Neural cell (in vitro differentiated cells): Measurements from ENCODE around the gene NOTUM. TPM values are rescaled to one million over a fixed set of nuclear protein-coding genes. Genes with fewer than 3 reads are reported as not detected.

Source experiments
- H2AFZ ChIP-seq: fragments of 200-600, 300-800 bp; sonication (generic), shearing (Covaris generic); 2 replicates; pipeline ENCODE4 v1.6.0; 2014; ENCODE audit warnings: low read depth, mild to moderate bottlenecking, antibody characterized with exemption, low read length, moderate library complexity
- H3F3A ChIP-seq: fragments of 200-600 bp; shearing (Covaris generic); 2 replicates; pipeline ENCODE4 v1.6.1; 2016; ENCODE audit warnings: mild to moderate bottlenecking, moderate library complexity, mixed read lengths, antibody characterized with exemption, low read length; ENCODE audit not compliant: insufficient read depth, poor library complexity, severe bottlenecking
- H3K27ac ChIP-seq: fragments of 200-600, 300-800 bp; sonication (generic), shearing (Covaris generic); 2 replicates; pipeline ENCODE4 v1.5.1; 2014; ENCODE audit warnings: mild to moderate bottlenecking, low read length, moderate library complexity
- H3K27me3 ChIP-seq: fragments of 300-800, 200-600 bp; sonication (generic), shearing (Covaris generic); 2 replicates; pipeline ENCODE4 v1.6.0; 2014; ENCODE audit warnings: mild to moderate bottlenecking, low read depth, low read length, moderate library complexity; ENCODE audit not compliant: insufficient read depth
- H3K36me3 ChIP-seq: fragments of 300-800, 200-600 bp; sonication (generic), shearing (Covaris generic); 2 replicates; pipeline ENCODE4 v1.5.1; 2014; ENCODE audit warnings: mild to moderate bottlenecking, antibody characterized with exemption, low read length, moderate library complexity; ENCODE audit not compliant: insufficient read depth
- H3K4me2 ChIP-seq: fragments of 300-800, 200-600 bp; sonication (generic), shearing (Covaris generic); 2 replicates; pipeline ENCODE4 v1.6.0; 2014; ENCODE audit warnings: mild to moderate bottlenecking, low read length
- H3K4me3 ChIP-seq: fragments of 300-800, 200-600 bp; sonication (generic), shearing (Covaris generic); 2 replicates; pipeline ENCODE4 v1.5.1; 2014; ENCODE audit warnings: mild to moderate bottlenecking, low read length, moderate library complexity
- H3K79me2 ChIP-seq: fragments of 200-600 bp; shearing (Covaris generic); replicated peaks from 2 replicates; pipeline ENCODE4 v1.6.0; 2014; ENCODE audit warnings: mild to moderate bottlenecking, low read length, moderate library complexity; ENCODE audit not compliant: insufficient read depth
- H3K9ac ChIP-seq: fragments of 300-800, 200-600 bp; sonication (generic), shearing (Covaris generic); 2 replicates; pipeline ENCODE4 v1.6.1; 2016; ENCODE audit warnings: mild to moderate bottlenecking, low read length, mixed read lengths
- H3K9me2 ChIP-seq: fragments of 200-600 bp; shearing (Covaris generic); 2 replicates; pipeline ENCODE4 v1.6.1; 2016; ENCODE audit warnings: mild to moderate bottlenecking, low read length, mixed read lengths; ENCODE audit not compliant: insufficient read depth
- H3K9me3 ChIP-seq: fragments of 200-600, 300-800 bp; sonication (generic), shearing (Covaris generic); 2 replicates; pipeline ENCODE4 v1.6.1; 2016; ENCODE audit warnings: mild to moderate bottlenecking, mixed run types, low read length, moderate library complexity, mixed read lengths
- H4K20me1 ChIP-seq: fragments of 200-600 bp; shearing (Covaris generic); 2 replicates; pipeline ENCODE4 v1.6.1; 2016; ENCODE audit warnings: mild to moderate bottlenecking, mixed run types; ENCODE audit not compliant: insufficient read depth
- CTCF ChIP-seq: fragments of 450-650 bp; IDR thresholded peaks from 2 replicates; pipeline ENCODE4 v1.5.1; 2014; ENCODE audit warnings: antibody characterized with exemption, mild to moderate bottlenecking, moderate library complexity; ENCODE audit not compliant: poor library complexity, severe bottlenecking
- EP300 ChIP-seq: fragments of 450-650 bp; conservative IDR thresholded peaks from 2 replicates; pipeline ENCODE4 v1.6.1; 2014; ENCODE audit warnings: antibody characterized with exemption, mild to moderate bottlenecking, moderate library complexity; ENCODE audit not compliant: poor library complexity, severe bottlenecking
- EZH2 ChIP-seq: fragments of 200-600, 300-800 bp; shearing (Covaris generic), sonication (generic); IDR thresholded peaks from 2 replicates; pipeline ENCODE4 v1.6.1; 2014; ENCODE audit warnings: antibody characterized with exemption, low read length, borderline replicate concordance, mild to moderate bottlenecking; ENCODE audit not compliant: insufficient read depth, poor library complexity, severe bottlenecking
- MXI1 ChIP-seq: fragments of 450-650 bp; conservative IDR thresholded peaks from 2 replicates; pipeline ENCODE4 v1.6.1; 2014; ENCODE audit warnings: antibody characterized with exemption, mild to moderate bottlenecking; ENCODE audit not compliant: poor library complexity, severe bottlenecking
- POLR2AphosphoS5 ChIP-seq: IDR thresholded peaks from 2 replicates; pipeline ENCODE4 v1.6.1; 2012
- RAD21 ChIP-seq: fragments of 450-650 bp; conservative IDR thresholded peaks from 2 replicates; pipeline ENCODE4 v1.6.1; 2014; ENCODE audit warnings: antibody characterized with exemption, mild to moderate bottlenecking, moderate library complexity
- REST ChIP-seq: IDR thresholded peaks from 2 replicates; pipeline ENCODE4 v1.6.1; 2012; ENCODE audit warnings: borderline replicate concordance
- SMC3 ChIP-seq: fragments of 450-650 bp; conservative IDR thresholded peaks from 2 replicates; pipeline ENCODE4 v1.6.1; 2014; ENCODE audit warnings: antibody characterized with exemption, mild to moderate bottlenecking, moderate library complexity; ENCODE audit not compliant: poor library complexity
- TAF1 ChIP-seq: IDR thresholded peaks from 2 replicates; pipeline ENCODE4 v1.6.1; 2012; ENCODE audit warnings: low read depth
- polyA plus RNA-seq: library from polyadenylated mRNA; depleted of rRNA; stranded (reverse); fragments of >200 nt; gene quantifications from 2 replicates; pipeline ENCODE4 v1.2.3, GENCODE V29; 2014

The NOTUM gene
- polyA plus RNA-seq, 1 donor from 2014 or later: not detected

DNA sequence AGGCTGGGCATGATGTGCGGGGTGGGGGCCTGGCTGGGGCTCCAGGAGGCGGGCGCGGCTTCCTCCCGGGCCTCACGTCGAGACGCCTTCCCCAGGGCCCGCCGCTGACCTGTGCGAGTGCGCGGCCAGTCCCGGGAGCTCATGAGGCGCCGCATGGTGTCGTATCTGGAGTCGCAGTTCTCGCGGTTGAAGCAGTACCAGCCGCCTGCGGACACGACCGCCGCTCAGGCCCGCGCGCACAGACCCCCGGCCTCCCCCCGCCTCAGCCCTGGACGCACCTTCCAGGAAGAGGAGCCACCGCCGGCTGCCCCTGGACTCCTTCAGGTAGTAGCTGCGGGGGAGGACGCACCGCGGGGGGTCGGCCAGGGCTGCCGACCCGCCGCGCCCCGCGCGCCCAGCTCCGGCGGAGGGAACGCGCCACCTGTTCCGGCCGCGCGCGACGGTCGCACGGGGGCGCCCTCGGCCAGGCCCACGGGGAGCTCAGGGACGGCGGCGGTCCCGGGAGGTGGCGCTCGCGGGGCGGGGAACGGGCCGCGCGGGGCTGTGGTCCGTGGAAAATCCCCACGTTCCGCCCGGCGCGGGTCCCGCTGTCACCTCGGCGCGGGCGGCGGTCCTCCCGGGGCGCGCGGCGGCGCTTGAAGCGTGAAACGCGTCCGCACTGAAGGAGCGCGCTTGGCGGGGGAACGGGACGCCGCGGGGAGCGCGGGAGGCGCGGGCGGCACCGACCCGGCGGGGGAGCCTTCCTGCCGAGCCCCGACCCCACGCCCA lies 1.4 kb downstream of the NOTUM start:
- Histone ChIP-seq H3K4me3 (peak overlapping the region; percentile 50), H3F3A (no peaks in the 10 kb centered on the region), H3K9me3 (no peaks in the 10 kb centered on the region), H3K9ac (no peak overlapping the region), H2AFZ (no peak overlapping the region), H3K4me2 (no peak overlapping the region), H4K20me1 (no peaks in the 10 kb centered on the region), H3K27me3 (peaks cover 63% of the 10 kb centered on the region), H3K9me2 (no peaks in the 10 kb centered on the region), H3K36me3 (no peaks in the 10 kb centered on the region), H3K27ac (no peak overlapping the region), H3K79me2 (no peaks in the 10 kb centered on the region)
- TF ChIP-seq MXI1 (peak; percentile 35), RAD21 (peak; percentile 71), EP300 (no peak), POLR2AphosphoS5 (no peak), EZH2 (no peak), TAF1 (no peak), CTCF (peak; percentile 90), SMC3 (peak; percentile 73), REST (no peak)

GRCh38 chr17:81958633-81959342 lies 2.2 kb downstream of the NOTUM start:
- Histone ChIP-seq H3K9ac (no peak overlapping the region), H3K79me2 (no peaks in the 10 kb centered on the region), H3K4me3 (no peak overlapping the region), H2AFZ (no peak overlapping the region), H3K9me3 (no peaks in the 10 kb centered on the region), H3K4me2 (no peak overlapping the region), H3K27me3 (peaks cover 56% of the 10 kb centered on the region), H3K36me3 (no peaks in the 10 kb centered on the region), H3K27ac (no peak overlapping the region), H3K9me2 (no peaks in the 10 kb centered on the region), H3F3A (no peaks in the 10 kb centered on the region), H4K20me1 (no peaks in the 10 kb centered on the region)
- no peak for TF ChIP-seq EP300
- no peak for TF ChIP-seq REST
- no peak for TF ChIP-seq MXI1
- TF ChIP-seq EZH2: no peak
